ENCODE measurements around the gene RAB35.

Gene RAB35

GRCh38 chr12:120156315-120157259 is 40.0 kb upstream of the RAB35 start:
- TF ChIP-seq CTCF (IDR thresholded peaks at IDR 0.05), result no peak

GRCh38 chr12:120155072-120155471 is 38.5 kb upstream of the RAB35 start:
- TF ChIP-seq CTCF (IDR thresholded peaks at IDR 0.05), result no peak

- TF ChIP-seq CTCF (IDR thresholded peaks at IDR 0.05), result no peak
Measured at GRCh38 chr12:120150919-120151525, 34.5 kb upstream of the RAB35 start.

GRCh38 chr12:120148011-120148410 is 31.5 kb upstream of the RAB35 start:
- no peak for TF ChIP-seq CTCF (IDR thresholded peaks at IDR 0.05)

- no peak for TF ChIP-seq CTCF (IDR thresholded peaks at IDR 0.05)
Measured at GRCh38 chr12:120145164-120145563, 28.6 kb upstream of the RAB35 start.

- TF ChIP-seq CTCF (IDR thresholded peaks at IDR 0.05), result no peak
Measured at GRCh38 chr12:120144215-120144614, 27.7 kb upstream of the RAB35 start.

- no peak for TF ChIP-seq CTCF (IDR thresholded peaks at IDR 0.05)
Measured at GRCh38 chr12:120142231-120142877, 25.8 kb upstream of the RAB35 start.

Data from LNCAP (cell line).